ENCODE results near the gene ATP6V0D1.

Gene ATP6V0D1

DNA sequence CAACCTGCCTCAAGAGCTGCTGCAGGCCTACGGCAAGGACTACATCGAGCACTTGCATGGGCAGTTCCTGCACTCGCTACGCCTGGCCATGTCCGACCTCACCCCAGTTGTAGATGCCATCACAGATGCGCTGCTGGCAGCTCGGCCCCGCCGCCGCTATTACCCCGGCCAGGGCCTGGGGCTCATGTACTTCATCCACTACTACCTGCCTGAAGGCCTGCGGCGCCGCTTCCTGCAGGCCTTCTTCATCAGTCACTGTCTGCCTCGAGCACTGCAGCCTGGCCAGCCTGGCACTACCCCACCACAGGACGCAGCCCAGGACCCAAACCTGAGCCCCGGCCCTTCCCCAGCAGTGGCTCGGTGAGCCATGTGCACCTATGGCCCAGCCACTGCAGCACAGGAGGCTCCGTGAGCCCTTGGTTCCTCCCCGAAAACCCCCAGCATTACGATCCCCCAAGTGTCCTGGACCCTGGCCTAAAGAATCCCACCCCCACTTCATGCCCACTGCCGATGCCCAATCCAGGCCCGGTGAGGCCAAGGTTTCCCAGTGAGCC lies 44.2 kb downstream of the ATP6V0D1 start:
- intact Hi-C loops (cut with DNase I): no loop called here

DNA sequence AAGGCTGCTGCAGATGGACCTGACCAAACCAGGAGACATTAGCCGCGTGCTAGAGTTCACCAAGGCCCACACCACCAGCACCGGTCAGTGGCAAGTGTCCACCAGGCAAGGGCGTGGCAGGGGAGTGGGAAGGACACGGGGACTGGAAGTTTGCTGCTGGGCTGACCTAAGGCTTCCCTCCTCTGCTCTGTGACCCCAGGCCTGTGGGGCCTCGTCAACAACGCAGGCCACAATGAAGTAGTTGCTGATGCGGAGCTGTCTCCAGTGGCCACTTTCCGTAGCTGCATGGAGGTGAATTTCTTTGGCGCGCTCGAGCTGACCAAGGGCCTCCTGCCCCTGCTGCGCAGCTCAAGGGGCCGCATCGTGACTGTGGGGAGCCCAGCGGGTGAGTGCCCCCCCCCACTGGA lies 45.2 kb downstream of the ATP6V0D1 start:
- no peak for DNase-seq
- intact Hi-C loops (cut with DNase I): no loop called here

More for the DNA sequence above, 44.2 kb downstream of the ATP6V0D1 start:
- DNase-seq: no peak

DNA sequence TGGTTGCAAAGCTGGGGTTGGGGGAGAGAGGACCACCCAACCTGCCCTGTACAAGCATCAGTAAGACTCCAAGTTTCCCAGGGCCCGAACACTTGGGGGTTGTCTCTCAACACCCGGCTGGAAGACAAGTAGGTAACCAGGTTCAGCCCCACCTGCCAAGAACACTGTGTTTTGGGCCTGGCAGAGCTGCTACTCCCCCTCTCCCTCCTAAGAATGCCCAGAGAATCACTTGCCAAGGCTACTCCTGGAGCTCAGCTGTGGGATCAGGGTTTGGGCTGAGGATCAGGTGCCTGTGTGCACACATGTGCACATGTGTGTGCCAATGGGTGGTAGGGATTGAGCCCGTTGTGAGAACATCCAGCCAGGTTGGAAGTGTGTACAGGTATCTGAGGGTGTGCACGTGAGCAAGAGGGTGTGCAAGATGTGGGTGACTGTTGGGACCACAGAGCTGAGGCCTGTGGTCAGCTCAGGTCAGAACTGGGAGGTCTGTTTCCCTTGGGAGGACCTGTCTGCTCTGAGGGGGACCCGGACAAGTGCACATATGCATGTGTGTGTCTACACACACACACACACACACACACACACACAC lies 47.7 kb downstream of the ATP6V0D1 start:
- DNase-seq: no peak
- intact Hi-C loops (cut with DNase I): no loop called here

DNA sequence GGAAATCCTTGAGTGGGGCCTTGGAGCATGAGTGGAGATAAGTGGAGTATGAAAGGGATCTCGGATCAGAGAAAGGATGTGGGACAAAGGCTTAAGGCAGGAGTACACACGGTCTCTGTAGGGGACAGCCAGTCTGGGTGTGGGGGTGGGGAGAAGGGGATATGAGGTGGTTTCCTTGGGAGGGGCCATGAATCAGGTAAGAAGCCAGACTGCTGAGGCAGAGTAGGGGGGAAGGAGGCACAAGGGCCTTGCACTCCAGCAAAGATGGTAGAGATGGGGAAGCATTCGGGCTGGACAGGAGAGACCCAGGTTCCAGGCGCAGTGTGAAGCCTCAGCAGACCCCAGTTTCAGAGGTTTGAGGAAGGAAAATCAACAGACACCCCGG lies 48.5 kb downstream of the ATP6V0D1 start:
- intact Hi-C loops (cut with DNase I): no loop called here
- DNase-seq: no peak

DNA sequence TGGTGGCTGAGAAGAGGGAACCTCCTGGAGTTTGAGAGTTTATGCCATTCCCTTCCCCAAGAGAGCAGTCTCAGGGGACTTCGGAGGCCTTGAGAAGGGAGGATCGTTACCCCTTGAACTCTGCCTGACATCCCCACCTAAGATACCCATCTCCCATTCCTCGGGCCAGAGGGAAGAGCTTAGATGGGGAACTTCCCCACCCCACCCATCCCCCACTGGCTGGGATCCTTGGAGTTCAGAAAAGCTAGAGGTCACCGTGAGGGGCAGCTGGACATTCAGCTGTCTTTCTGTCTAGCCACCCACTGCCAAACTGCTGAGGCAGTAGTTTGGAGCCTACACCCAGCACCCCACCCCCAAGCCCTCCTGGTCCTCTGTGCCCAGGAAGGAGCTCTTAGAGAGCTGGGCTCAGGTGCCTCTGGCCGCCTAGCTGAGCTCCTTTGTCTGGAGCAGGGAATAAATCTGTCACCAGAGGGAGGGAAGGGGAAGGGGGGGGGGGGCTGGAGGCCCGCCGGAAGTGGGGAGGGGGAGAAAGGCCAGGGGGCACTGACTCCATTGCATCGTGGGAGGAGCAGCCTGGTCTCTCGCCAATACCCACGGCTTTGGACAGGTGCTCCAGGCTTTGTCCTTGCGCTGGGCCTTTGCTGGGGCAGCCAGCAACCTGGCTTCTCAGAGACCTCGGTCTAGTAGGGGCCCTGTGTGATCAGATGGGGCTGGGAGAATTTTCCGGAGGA lies 49.0 kb downstream of the ATP6V0D1 start:
- intact Hi-C loops (cut with DNase I): no loop called here
- DNase-seq: no peak

DNA sequence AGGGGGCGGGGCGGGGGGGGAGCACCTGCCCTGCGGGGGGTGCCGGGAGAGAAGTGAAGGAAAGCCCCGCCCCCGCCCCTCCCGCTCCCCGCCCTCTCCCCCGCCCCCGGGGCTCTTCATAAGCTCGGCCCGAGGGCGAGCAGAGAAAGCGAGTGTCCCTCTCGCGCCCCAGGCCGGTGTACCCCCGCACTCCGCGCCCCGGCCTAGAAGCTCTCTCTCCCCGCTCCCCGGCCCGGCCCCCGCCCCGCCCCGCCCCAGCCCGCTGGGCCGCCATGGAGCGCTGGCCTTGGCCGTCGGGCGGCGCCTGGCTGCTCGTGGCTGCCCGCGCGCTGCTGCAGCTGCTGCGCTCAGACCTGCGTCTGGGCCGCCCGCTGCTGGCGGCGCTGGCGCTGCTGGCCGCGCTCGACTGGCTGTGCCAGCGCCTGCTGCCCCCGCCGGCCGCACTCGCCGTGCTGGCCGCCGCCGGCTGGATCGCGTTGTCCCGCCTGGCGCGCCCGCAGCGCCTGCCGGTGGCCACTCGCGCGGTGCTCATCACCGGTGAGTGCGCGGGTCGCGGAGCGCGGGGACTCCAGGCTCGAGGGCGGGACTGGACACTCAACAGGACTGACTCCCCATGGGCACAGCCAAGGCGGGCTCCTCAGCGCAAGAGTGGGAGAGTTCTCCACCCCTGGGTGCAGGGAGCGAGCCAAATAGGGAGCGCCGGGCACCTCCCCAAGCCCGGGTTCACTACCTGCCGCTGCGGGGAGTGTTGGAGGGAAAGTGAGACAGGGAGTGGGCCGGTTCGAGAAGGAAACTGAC lies 49.8 kb downstream of the ATP6V0D1 start, which contains the start of gene HSD11B2:
TSS of gene HSD11B2 (plus strand) at position 145 of the 798 bp plus-strand sequence. CDS start at position 273, 128 bp downstream.
- DNase-seq: peak in 41 of 42 donors; percentile 32 to 79 (median 59)
- intact Hi-C loops (cut with DNase I): no loop called here

DNA sequence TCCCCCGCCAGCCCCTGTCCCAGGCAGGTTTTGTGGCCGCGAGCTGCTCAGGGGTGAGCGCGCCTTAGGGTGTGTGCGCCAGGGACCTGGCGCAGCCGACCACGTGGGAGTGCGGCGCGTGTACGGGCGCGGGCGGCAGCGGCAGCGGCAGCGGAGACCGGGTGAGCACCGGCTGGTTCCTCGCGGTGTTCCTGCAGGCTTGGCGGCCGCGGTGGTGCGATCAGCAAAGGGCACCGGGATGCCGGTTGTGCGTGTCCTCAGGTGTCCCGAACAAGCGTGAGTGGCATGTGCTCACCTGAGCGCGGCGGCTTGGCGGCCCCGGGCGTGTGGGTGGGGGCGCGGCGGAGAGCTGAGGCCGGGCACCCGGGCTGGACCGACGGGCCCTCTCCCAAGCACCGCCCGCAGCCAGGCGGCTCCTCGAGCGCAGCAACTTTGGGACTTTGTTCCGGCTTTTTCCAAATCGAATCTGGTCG lies 50.4 kb downstream of the ATP6V0D1 start:
- peak in 30 of 42 donors; percentile 22 to 70 (median 44) for DNase-seq
- intact Hi-C loops (cut with DNase I): no loop called here

DNA sequence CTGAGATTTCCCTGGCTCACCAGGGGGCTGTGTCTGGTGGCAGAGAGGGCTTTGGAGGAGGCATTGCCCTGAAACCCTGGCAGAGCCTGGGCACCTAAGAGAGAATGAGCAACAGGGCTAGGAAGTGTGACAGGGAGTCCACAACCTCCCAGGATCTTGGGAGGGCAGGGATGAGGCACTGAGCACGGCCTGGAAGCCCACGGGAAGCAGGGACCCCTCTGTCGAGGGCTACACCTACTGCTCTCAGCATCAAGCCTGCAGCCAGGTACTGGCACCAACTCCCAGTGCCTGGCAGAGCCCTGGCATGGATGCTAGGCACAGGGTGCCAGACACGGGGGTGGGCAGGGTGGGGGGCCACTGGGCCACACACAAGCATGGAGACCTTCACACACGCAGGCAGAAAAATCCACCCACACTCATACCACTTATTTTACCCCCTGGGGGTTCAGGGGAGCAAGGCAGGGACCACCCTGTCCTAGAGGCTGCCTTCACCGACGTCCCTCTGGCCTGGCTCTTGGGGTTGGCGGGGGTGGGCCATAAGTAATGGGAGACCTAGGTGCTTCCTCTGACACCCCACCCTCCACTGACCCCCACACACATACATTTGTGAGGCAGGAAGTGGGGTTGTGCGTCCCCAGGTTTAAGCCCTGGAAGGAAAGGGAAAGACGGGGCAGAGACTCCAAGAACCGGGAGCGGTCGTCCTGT lies 51.0 kb downstream of the ATP6V0D1 start:
- DNase-seq: no peak
- intact Hi-C loops (cut with DNase I): loop anchor here (5.0 kb wide), 1 partner anchor 32 kb away; no protein-coding TSS in a partner anchor

DNA sequence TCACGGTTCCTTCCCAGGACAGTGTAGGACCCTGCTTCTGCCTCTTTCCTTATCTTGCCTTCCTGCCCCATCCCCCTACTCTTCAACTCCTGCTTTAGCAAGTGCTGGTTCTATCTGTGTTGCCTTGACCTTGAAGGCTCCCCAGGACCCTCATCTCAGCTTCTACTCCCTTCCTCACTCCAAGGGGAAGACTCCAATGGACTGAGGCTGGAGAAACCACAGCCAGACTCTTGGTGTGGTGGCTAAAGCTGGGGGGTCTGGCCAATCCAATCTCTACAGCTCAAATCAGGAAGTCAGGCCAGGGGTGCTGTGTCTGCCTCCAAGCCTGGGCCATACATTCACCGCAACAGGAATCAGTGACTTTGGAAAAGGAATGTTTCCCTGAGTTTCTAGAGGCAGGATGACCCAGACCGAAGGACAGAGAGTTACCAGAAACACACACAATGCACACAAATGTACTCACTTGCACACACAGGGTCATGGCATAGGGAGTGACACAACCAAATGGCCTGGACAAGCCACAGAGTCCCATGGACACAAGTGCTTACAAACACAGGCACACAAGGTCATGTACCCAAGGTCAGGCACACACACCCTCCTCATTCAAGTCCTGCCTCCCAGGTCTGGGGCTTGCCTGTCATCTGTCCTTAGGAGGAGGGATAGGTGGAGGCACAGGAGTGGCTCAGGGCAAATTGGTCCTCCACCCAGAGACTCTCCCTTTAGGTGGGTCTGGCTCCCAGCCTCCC lies 51.7 kb downstream of the ATP6V0D1 start:
- intact Hi-C loops (cut with DNase I): loop anchor here (5.0 kb wide), 1 partner anchor 33 kb away; no protein-coding TSS in a partner anchor
- no peak for DNase-seq

DNA sequence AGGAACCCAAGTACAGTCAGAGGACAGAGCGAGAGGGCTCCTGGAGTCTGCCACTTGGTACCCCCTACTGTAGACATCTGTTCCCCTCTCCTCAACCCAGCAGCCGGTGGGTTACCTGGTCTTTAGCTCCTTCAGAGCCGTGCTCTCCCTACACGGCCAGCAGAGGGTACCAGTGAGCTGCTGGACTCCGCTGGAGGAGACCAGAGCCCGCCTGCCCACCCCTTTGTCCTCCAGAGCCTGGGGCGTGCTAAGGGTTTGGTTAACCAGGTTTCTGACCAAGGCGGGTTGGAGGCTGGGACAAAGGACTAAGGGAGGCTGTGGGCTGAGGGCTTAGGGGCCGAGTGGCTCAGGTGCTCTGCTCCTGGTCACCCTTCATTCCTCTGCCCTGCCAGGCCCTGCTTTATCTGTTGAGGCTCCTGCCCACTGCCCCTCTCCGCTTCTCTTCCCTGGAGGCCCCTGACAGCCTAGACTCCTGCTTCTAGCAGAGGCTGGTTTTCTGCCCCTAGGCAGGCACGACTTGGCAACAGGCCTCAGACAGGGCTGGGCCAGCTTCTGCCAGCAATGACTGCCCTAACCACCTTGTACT lies 52.7 kb downstream of the ATP6V0D1 start:
- peak; percentile 25 to 84 (median 58) for DNase-seq
- intact Hi-C loops (cut with DNase I): loop anchor here (5.0 kb wide), 1 partner anchor 34 kb away; no protein-coding TSS in a partner anchor

DNA sequence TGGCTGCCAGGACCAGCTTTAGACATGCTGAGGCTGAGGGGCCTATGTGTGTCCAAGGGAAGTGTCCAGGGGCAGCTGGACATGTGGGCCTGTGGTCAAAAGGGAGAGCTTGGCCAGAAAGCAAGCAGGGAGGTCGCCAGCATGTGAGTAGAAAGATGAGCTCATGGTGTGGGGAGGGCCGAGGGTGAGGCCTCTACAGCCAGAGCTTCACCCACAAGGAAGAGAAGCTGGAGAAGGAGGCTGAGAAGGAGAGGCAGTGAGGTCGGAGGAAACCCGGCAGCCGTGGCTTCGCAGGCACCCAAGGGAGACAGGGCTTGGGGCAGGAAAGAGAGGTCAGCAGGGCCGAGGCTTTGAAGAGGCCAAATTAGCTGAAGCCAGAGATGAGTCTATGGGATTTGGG lies 54.0 kb downstream of the ATP6V0D1 start:
- intact Hi-C loops (cut with DNase I): loop anchor here (5.0 kb wide), 1 partner anchor 35 kb away; no protein-coding TSS in a partner anchor
- DNase-seq: no peak

DNA sequence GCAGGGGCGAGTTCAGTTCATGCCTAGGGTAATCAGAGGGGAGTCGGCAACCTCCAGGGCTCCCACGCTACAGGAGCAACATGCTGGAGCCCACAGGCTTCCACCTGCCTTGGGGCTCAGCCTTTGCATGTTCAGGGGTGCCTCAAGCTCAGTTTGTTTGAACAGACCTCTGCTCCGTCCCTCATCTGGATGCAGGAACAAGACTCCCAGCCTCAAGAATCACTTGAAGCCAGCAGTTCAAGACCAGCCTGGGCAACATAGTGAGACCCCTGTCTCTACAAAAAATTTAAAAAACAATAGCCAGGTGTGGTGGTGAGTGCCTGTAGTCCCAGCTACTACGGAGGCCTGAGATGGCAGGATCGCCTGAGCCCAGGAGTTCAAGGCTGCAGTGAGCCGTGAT lies 54.9 kb downstream of the ATP6V0D1 start:
- intact Hi-C loops (cut with DNase I): loop anchor here (5.0 kb wide), 1 partner anchor 36 kb away; no protein-coding TSS in a partner anchor
- no peak for DNase-seq

DNA sequence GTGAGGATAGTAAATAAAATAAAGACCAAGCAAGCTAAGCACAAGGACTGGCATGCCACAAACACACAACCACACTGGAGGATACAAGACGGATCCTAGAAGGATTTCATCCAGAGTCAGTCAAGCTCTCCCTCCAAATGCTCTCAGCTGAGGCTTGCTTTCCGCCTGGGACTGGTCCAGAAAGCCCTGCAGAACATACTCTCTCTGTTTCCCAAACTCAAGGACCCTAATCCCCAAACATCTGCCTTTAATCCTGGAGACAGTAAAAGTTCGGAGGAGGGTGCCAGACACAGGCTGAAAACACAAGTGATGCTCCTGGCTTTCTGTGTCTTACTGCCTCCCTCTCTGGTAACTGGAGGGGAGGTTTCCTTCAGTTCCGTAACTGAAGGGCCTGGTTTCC lies 55.4 kb downstream of the ATP6V0D1 start:
- no peak for DNase-seq
- intact Hi-C loops (cut with DNase I): loop anchor here (5.0 kb wide), 1 partner anchor 37 kb away; no protein-coding TSS in a partner anchor

DNA sequence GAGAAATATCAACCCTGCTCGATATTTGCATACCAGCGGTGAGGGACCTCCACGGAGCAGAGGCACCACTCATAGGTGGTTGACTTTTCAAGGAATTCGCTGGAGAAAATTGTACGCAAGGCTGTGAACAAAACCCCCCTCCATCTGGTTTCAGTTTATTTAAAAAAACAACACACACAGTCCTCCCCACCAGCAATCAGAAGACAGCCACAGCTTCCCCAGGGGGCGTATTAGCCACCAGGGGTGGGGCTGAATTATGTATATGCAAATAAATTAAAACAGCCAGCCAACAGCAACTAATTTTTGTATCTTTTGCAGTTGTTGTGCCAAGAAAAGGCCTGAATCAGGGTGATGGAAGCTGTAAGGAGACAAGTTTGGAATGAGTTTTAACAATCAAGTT lies 55.9 kb downstream of the ATP6V0D1 start:
- DNase-seq: no peak
- intact Hi-C loops (cut with DNase I): loop anchor here (5.0 kb wide), 1 partner anchor 37 kb away; no protein-coding TSS in a partner anchor

DNA sequence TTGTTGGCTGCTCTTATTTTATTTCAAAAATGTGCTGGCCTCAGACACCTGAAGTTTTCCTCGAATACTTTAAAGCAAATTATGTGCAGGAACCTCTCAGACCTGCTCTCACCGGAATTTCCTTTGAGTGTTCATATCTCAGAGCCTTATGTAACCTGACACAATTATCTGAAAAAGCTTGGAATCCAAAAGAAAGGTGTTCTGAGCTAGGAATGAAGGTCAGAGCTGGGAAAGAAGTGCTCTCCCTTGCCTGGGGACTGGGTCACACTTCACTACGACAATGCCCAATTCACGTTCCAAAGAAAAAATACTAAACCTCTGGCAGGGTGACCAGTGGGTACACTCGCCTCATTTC lies 56.7 kb downstream of the ATP6V0D1 start:
- no peak for DNase-seq
- intact Hi-C loops (cut with DNase I): no loop called here

DNA sequence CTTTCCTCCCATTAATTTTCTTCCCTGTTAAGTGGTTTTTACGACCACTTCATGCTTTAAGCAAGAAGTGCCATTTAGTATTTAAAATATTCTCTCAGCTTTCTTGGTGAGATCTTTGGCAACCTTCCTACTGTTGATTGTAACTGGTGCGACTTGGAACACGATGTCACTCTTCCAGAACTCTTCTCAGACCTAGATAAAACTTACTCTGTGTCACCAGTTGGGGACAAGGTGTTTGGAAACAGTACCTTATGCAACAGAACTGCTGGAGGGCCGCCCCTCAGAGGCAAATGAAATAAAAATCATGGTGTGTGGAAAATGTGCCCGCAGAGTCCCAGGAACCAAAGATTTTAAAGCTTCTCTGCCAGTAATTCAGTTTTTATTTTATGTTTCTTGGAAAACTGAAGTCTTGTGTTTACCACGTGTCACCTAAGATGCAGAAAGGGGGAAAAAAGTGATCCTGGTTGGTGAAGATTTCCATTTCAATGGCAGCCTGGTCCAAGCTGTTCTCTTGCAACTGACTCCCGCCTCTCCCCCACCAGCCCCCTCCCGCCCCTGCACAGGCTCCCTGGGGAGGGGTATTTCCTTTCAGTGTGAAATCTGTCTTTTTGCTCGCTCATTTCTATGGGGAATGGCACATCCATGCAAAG lies 57.2 kb downstream of the ATP6V0D1 start:
- DNase-seq: peak in 8 of 42 donors; percentile 23 to 67 (median 44)
- intact Hi-C loops (cut with DNase I): no loop called here

DNA sequence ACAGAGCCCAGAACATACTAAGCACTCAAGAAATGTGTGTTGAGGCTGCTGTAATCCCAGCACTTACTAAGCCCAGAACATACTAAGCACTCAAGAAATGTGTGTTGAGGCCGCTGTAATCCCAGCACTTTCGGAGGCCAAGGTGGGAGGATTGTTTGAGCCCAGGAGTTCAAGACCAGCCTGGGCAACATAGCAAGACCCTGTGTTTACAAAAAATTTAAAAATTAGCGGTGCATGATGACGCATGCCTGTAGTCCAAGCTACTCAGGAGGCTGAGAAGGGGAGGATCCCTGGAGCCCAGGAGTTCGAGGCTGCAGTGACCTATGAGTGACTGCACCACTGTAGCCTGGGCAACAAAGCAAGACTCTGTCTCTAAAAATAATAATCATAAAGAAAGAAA lies 57.9 kb downstream of the ATP6V0D1 start:
- no peak for DNase-seq
- intact Hi-C loops (cut with DNase I): no loop called here
